Mesenchymal stem cell (in vitro differentiated cells and primary cell): ENCODE results near the gene IPCEF1.
"Not testable (repeated sequence)": the region's sequence is repeated elsewhere in the genome, so short reads cannot be mapped to it uniquely, and the experiment has no call there.

ENCODE experiments used
- DNase-seq: peaks from one replicate; pipeline ENCODE4 v3.0.0-alpha.2; 2013
- H2AFZ ChIP-seq: one replicate; pipeline ENCODE4 v1.6.1; 2013; ENCODE audit warnings: low read depth, mild to moderate bottlenecking, control low read depth, inconsistent platforms, low read length, moderate library complexity
- H2AK5ac ChIP-seq: 2 replicates; pipeline ENCODE4 v1.6.1; 2013; ENCODE audit warnings: low read length, moderate library complexity, mild to moderate bottlenecking, inconsistent platforms; ENCODE audit not compliant: severe bottlenecking
- H2BK120ac ChIP-seq: one replicate; pipeline ENCODE4 v1.6.1; 2013; ENCODE audit warnings: low read depth, mild to moderate bottlenecking, inconsistent platforms, low read length, moderate library complexity
- H2BK12ac ChIP-seq, 2 experiments: one replicate each; pipeline ENCODE4 v1.6.1; 2013; ENCODE audit warnings: inconsistent platforms in 2 of 2, low read length in 2 of 2, mild to moderate bottlenecking in 2 of 2, moderate library complexity in 2 of 2, control low read depth in 1 of 2
- H2BK15ac ChIP-seq: one replicate; pipeline ENCODE4 v1.6.1; 2013; ENCODE audit warnings: mild to moderate bottlenecking, low read depth, inconsistent platforms; ENCODE audit not compliant: poor library complexity, severe bottlenecking
- H2BK5ac ChIP-seq: 2 replicates; pipeline ENCODE4 v1.6.1; 2013; ENCODE audit warnings: low read depth, mild to moderate bottlenecking, low read length, control low read depth, inconsistent platforms; ENCODE audit not compliant: poor library complexity, severe bottlenecking
- H3K14ac ChIP-seq, 2 experiments: one replicate each; pipeline ENCODE4 v1.6.1; 2013; ENCODE audit warnings: inconsistent platforms in 2 of 2, low read length in 2 of 2, control low read depth in 1 of 2, mild to moderate bottlenecking in 1 of 2, moderate library complexity in 1 of 2
- H3K18ac ChIP-seq, 2 experiments: one replicate each; pipeline ENCODE4 v1.6.1; 2013; ENCODE audit warnings: inconsistent platforms in 2 of 2, low read length in 2 of 2, control low read depth in 1 of 2, low read depth in 1 of 2, mild to moderate bottlenecking in 1 of 2
- H3K23ac ChIP-seq, 2 experiments: one replicate each; pipeline ENCODE4 v1.6.1; 2013; ENCODE audit warnings: inconsistent platforms in 2 of 2, low read length in 2 of 2, mild to moderate bottlenecking in 2 of 2, moderate library complexity in 2 of 2, control low read depth in 1 of 2
- H3K27ac ChIP-seq: 2 replicates; pipeline ENCODE4 v1.5.1; 2013; ENCODE audit warnings: mild to moderate bottlenecking, moderate library complexity, low read length, control low read depth, inconsistent platforms; ENCODE audit not compliant: poor library complexity, severe bottlenecking
- H3K27me3 ChIP-seq, 2 experiments: 2 replicates each; pipeline versions ENCODE4 v1.6.1 to v1.7.0; 2013; ENCODE audit warnings: low read length in 2 of 2, mild to moderate bottlenecking in 2 of 2, moderate library complexity in 2 of 2, control low read depth in 1 of 2, inconsistent platforms in 1 of 2; ENCODE audit not compliant: control insufficient read depth in 1 of 2, insufficient read depth in 1 of 2
- H3K36me3 ChIP-seq, 2 experiments: 2 replicates each; pipeline versions ENCODE4 v1.6.1 to v1.7.0; 2013; ENCODE audit warnings: low read length in 2 of 2, control low read depth in 1 of 2, inconsistent platforms in 1 of 2, low read depth in 1 of 2, mild to moderate bottlenecking in 1 of 2; ENCODE audit not compliant: insufficient read depth in 2 of 2, control insufficient read depth in 1 of 2
- H3K4ac ChIP-seq, 2 experiments: one replicate each; pipeline ENCODE4 v1.6.1; 2013; ENCODE audit warnings: inconsistent platforms in 2 of 2, low read length in 2 of 2, mild to moderate bottlenecking in 2 of 2, moderate library complexity in 2 of 2, control low read depth in 1 of 2, low read depth in 1 of 2
- H3K4me1 ChIP-seq: 2 replicates; pipeline ENCODE4 v1.6.1; 2013; ENCODE audit warnings: low read depth, low read length, control low read depth; ENCODE audit not compliant: control insufficient read depth, insufficient read depth
- H3K4me2 ChIP-seq: 2 replicates; pipeline ENCODE4 v1.6.1; 2013; ENCODE audit warnings: low read length, mild to moderate bottlenecking, inconsistent platforms; ENCODE audit not compliant: poor library complexity, severe bottlenecking
- H3K4me3 ChIP-seq, 2 experiments: 2 replicates each; pipeline versions ENCODE4 v1.5.1 to v1.7.0; 2013; ENCODE audit warnings: low read length in 2 of 2, mild to moderate bottlenecking in 2 of 2, control low read depth in 1 of 2, low read depth in 1 of 2; ENCODE audit not compliant: insufficient read depth in 1 of 2
- H3K79me1 ChIP-seq: replicated peaks from 2 replicates; pipeline ENCODE4 v1.6.1; 2013; ENCODE audit warnings: mild to moderate bottlenecking, control low read depth, low read length, inconsistent platforms; ENCODE audit not compliant: poor library complexity, severe bottlenecking
- H3K9ac ChIP-seq: 2 replicates; pipeline ENCODE4 v1.7.0; 2013; ENCODE audit warnings: mild to moderate bottlenecking, low read length, moderate library complexity
- H3K9me3 ChIP-seq: 2 replicates; pipeline ENCODE4 v1.7.0; 2013; ENCODE audit warnings: mild to moderate bottlenecking, low read length; ENCODE audit not compliant: control insufficient read depth
- H4K8ac ChIP-seq: one replicate; pipeline ENCODE4 v1.6.1; 2013; ENCODE audit warnings: inconsistent platforms, mild to moderate bottlenecking, low read length, moderate library complexity
- H4K91ac ChIP-seq: one replicate; pipeline ENCODE4 v1.6.1; 2013; ENCODE audit warnings: mild to moderate bottlenecking, low read length, inconsistent platforms
- WGBS: methylation state at CpG from one replicate; pipeline ENCODE4 v1.1.7; 2013; ENCODE audit warnings: mixed read lengths; 5-methylcytosine and 5-hydroxymethylcytosine counted together

IPCEF1 gene

DNA sequence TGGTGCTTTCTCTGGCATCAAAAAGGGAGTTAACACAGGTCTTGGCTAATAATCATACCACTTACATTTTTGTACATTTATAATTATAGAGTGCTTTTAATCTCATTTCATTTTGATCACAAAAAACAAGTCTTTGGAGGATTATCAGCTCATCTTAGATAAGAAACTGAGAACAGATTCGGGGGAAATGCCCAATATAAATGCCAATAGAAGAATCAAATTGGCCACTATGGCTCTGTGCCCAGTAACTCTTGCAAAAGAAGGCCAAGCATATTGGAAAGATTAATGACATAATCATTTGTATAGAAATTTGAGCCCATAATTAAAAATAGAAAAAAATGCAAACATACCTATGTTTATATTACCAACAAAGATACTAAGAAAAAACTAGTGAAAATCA, 42.5 kb downstream of the IPCEF1 start:
- Histone ChIP-seq H3K27ac (no peak overlapping the region), H3K23ac (no peak overlapping the region), H2AK5ac (no peak overlapping the region), H3K36me3 (no peaks in the 10 kb centered on the region), H4K8ac (no peak overlapping the region), H2BK120ac (no peak overlapping the region), H3K4ac (no peak overlapping the region), H2BK15ac (no peak overlapping the region), H3K4me2 (no peak overlapping the region), H2BK5ac (no peak overlapping the region), H3K9ac (no peak overlapping the region), H3K4me1 (peaks cover 2% of the 10 kb centered on the region), H3K18ac (no peak overlapping the region), H3K14ac (no peak overlapping the region), H2AFZ (no peak overlapping the region), H3K79me1 (no peaks in the 10 kb centered on the region), H3K4me3 (no peak overlapping the region), H2BK12ac (no peak overlapping the region), H3K27me3 (no peaks in the 10 kb centered on the region), H4K91ac (no peak overlapping the region), H3K9me3 (no peaks in the 10 kb centered on the region)
- WGBS, result no CpG with 5 or more reads among the region's 1 CpG
- no peak for DNase-seq

DNA sequence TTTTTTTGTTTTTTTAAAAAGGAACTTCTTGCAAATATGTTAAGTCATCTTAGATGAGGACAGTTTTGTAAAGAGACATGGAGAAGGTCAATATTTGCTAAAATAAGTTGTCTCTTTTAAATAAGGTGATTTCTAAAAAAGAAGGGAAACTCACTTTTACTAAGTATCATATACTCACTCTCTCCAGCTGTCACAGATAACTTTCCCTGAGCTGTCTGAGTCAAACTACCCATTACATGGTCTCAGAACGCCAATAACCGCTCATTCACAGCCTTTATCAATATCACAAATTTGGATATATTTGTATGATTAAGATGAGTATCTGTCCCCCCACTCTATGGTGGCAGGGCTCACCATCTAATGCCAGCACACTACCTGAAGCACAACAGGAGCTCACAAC, 47.6 kb downstream of the IPCEF1 start:
- H2AK5ac ChIP-seq, result no peak overlapping the region
- H2AFZ ChIP-seq, result no peak overlapping the region
- peaks cover 2% of the 10 kb centered on the region for H3K4me1 ChIP-seq
- no peak overlapping the region for H4K91ac ChIP-seq
- no CpG with 5 or more reads among the region's 2 CpGs for WGBS
- H3K36me3 ChIP-seq, result no peaks in the 10 kb centered on the region
- no peak overlapping the region for H3K23ac ChIP-seq
- H3K9me3 ChIP-seq, result no peaks in the 10 kb centered on the region
- no peak overlapping the region for H3K9ac ChIP-seq
- no peak overlapping the region for H3K18ac ChIP-seq
- no peak overlapping the region for H3K14ac ChIP-seq
- no peak overlapping the region for H2BK12ac ChIP-seq
- H3K4me3 ChIP-seq, result no peak overlapping the region
- no peak overlapping the region for H3K4me2 ChIP-seq
- H2BK120ac ChIP-seq, result no peak overlapping the region
- H3K4ac ChIP-seq, result no peak overlapping the region
- H3K79me1 ChIP-seq, result no peaks in the 10 kb centered on the region
- H2BK15ac ChIP-seq, result no peak overlapping the region
- no peak overlapping the region for H2BK5ac ChIP-seq
- no peaks in the 10 kb centered on the region for H3K27me3 ChIP-seq
- DNase-seq, result no peak
- no peak overlapping the region for H3K27ac ChIP-seq
- H4K8ac ChIP-seq, result no peak overlapping the region

DNA sequence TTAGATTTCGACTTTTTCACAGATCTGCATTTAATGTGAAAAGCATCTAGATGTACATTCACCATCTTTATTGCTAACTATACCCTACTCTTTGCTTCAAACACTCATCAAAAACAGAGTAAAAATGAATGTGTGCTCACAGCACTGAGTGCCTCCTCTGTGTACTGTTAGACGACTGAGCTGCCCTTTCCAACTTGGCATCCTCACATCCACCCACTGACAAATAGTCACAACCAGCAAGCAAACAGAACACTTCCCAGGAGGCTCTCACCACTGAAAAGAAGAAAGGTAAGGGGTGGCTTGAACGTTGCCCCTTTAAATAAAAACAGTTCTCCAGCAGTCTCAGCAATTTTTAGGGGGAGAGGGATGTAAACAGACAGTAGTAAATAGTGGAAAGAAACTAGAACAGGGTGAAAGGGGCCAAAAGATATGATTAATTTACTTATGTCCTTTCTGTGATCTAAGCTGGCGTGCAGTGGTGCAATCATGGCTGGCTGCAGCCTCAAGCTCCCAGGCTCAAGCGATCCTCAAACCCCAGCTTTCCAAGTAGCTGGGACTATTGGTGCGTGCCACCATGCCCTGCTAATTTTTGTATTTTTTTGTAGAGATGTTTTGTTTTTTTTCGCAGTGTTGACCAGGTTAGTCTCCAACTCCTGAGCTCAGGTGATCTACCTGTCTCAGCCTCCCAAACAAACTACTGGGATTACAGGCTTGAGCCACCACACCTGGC, 48.7 kb downstream of the IPCEF1 start:
- no peak overlapping the region for H3K23ac ChIP-seq
- H3K4me3 ChIP-seq, result no peak overlapping the region
- no peak overlapping the region for H2AK5ac ChIP-seq
- H3K27ac ChIP-seq, result no peak overlapping the region
- no peak overlapping the region for H4K8ac ChIP-seq
- H2BK5ac ChIP-seq, result no peak overlapping the region
- no peak overlapping the region for H2AFZ ChIP-seq
- H2BK15ac ChIP-seq, result no peak overlapping the region
- no peak overlapping the region for H3K4me2 ChIP-seq
- H3K9ac ChIP-seq, result no peak overlapping the region
- H2BK120ac ChIP-seq, result no peak overlapping the region
- WGBS, result 95% methylated on average over 6 of the region's 7 CpGs
- no peaks in the 10 kb centered on the region for H3K79me1 ChIP-seq
- H3K14ac ChIP-seq, result no peak overlapping the region
- no peak overlapping the region for H3K4ac ChIP-seq
- H3K27me3 ChIP-seq, result no peaks in the 10 kb centered on the region
- H4K91ac ChIP-seq, result no peak overlapping the region
- no peak overlapping the region for H2BK12ac ChIP-seq
- no peak overlapping the region for H3K18ac ChIP-seq
- no peaks in the 10 kb centered on the region for H3K9me3 ChIP-seq
- H3K4me1 ChIP-seq, result peaks cover 6% of the 10 kb centered on the region
- H3K36me3 ChIP-seq, result no peaks in the 10 kb centered on the region
- no peak for DNase-seq

GRCh38 chr6:154307147-154307546, 49.5 kb downstream of the IPCEF1 start:
- H3K27ac ChIP-seq, H2AFZ ChIP-seq, H3K4me3 ChIP-seq, H3K79me1 ChIP-seq, H2BK15ac ChIP-seq, H2BK5ac ChIP-seq, H2BK120ac ChIP-seq, H3K9ac ChIP-seq, H4K91ac ChIP-seq, H3K4me2 ChIP-seq, H4K8ac ChIP-seq, H3K4me1 ChIP-seq, H2BK12ac ChIP-seq, H3K36me3 ChIP-seq, H3K23ac ChIP-seq, DNase-seq, H3K9me3 ChIP-seq, H3K14ac ChIP-seq, H3K18ac ChIP-seq, H3K27me3 ChIP-seq, H3K4ac ChIP-seq, H2AK5ac ChIP-seq: not testable (repeated sequence)
- 92% methylated on average over 5 of the region's 6 CpGs for WGBS
